Measurements from ENCODE around the gene TTL. TPM values are rescaled to one million over a fixed set of nuclear protein-coding genes. Genes with fewer than 3 reads are reported as not detected.
A peak's percentile ranks its signal among the peaks of the same experiment; 100 is the strongest.

TTL gene
- total and polyA plus RNA-seq, 2 of the 13 experiments (the other 11 are each of a cell fraction or from before 2014, with no cell fraction given): 19.0 to 59.8 TPM

DNA sequence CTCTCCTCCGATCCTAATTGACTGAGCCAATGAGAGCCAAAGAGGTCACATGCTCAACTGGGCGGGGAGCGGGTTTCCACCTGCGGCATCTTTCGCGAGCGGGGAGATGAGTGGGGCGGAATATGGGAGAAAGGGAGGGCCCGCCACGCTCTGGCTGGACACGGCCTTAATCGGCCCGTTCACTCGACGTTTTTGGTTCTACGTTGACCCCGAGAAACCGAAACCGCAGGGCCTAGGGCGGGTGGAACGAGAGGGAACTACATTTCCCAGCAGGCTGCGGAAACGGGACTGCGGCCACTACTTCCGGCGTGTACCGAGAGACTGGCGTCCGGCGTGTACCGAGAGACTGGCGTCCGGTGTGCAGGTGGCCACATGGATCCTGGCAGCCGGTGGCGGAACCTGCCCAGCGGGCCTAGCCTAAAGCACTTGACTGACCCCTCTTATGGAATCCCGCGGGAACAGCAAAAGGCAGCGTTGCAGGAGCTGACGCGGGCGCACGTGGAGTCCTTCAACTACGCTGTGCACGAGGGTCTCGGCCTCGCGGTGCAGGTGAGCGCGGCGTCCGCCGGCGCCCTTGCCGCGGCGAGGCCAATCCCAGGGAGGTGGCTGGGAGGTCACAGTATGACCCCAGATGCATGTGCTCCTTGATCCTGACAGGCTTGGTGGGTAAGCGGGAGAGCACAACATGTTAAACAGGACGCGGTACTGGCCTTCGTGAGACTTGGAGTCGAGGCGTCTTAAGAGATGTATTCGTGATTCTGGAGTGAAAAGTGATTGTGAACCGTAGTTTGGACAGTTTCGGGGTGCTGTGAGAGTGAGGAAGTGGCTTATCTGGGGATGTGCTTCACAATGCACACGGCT is 60.4 kb downstream of the TTL start, which contains the start of gene POLR1B (continued):
- TF ChIP-seq, protein P1, sequence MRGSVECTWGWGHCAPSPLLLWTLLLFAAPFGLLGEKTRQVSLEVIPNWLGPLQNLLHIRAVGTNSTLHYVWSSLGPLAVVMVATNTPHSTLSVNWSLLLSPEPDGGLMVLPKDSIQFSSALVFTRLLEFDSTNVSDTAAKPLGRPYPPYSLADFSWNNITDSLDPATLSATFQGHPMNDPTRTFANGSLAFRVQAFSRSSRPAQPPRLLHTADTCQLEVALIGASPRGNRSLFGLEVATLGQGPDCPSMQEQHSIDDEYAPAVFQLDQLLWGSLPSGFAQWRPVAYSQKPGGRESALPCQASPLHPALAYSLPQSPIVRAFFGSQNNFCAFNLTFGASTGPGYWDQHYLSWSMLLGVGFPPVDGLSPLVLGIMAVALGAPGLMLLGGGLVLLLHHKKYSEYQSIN (CRISPR knock-in tag; IDR thresholded peaks at IDR 0.05; ENCODE audit: borderline replicate concordance): no peak; the same call in 1 of the 2 replicates
- TF ChIP-seq, protein P2, sequence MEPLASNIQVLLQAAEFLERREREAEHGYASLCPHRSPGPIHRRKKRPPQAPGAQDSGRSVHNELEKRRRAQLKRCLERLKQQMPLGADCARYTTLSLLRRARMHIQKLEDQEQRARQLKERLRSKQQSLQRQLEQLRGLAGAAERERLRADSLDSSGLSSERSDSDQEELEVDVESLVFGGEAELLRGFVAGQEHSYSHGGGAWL (CRISPR knock-in tag; IDR thresholded peaks at IDR 0.05): peak; percentile 97
- TF ChIP-seq, protein P3, sequence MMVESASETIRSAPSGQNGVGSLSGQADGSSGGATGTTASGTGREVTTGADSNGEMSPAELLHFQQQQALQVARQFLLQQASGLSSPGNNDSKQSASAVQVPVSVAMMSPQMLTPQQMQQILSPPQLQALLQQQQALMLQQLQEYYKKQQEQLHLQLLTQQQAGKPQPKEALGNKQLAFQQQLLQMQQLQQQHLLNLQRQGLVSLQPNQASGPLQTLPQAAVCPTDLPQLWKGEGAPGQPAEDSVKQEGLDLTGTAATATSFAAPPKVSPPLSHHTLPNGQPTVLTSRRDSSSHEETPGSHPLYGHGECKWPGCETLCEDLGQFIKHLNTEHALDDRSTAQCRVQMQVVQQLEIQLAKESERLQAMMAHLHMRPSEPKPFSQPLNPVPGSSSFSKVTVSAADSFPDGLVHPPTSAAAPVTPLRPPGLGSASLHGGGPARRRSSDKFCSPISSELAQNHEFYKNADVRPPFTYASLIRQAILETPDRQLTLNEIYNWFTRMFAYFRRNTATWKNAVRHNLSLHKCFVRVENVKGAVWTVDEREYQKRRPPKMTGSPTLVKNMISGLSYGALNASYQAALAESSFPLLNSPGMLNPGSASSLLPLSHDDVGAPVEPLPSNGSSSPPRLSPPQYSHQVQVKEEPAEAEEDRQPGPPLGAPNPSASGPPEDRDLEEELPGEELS (CRISPR knock-in tag; IDR thresholded peaks at IDR 0.05): peak; percentile 48; the same call in 1 of the 2 replicates
- TF ChIP-seq KAT8 (CRISPR knock-in tag; IDR thresholded peaks at IDR 0.05): peak; percentile 94
- TF ChIP-seq DNMT3B (CRISPR knock-in tag; conservative IDR thresholded peaks at IDR 0.05): no peak; the same call in none of the 2 replicates
- peak; percentile 96 for TF ChIP-seq MZF1 (CRISPR knock-in tag; IDR thresholded peaks at IDR 0.05; ENCODE audit: borderline replicate concordance)
- TF ChIP-seq ZNF780A (CRISPR knock-in tag; IDR thresholded peaks at IDR 0.05): no peak
- peak; percentile 87; the same call in 1 of the 2 replicates for TF ChIP-seq JUN (CRISPR knock-in tag; IDR thresholded peaks at IDR 0.05)
- TF ChIP-seq PRMT3 (CRISPR knock-in tag; IDR thresholded peaks at IDR 0.05; ENCODE audit: borderline replicate concordance, low read depth): no peak; the same call in 1 of the 2 replicates
- TF ChIP-seq, protein P4, sequence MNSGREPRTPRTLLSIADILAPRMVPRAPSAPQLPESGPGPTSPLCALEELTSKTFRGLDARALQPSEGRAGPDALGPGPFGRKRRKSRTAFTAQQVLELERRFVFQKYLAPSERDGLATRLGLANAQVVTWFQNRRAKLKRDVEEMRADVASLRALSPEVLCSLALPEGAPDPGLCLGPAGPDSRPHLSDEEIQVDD (CRISPR knock-in tag; IDR thresholded peaks at IDR 0.05; ENCODE audit: borderline replicate concordance): peak; percentile 76; the same call in 1 of the 2 replicates
- TF ChIP-seq FOXP1 (IDR thresholded peaks at IDR 0.05): no peak
- no peak for TF ChIP-seq FOXP1 (CRISPR knock-in tag; IDR thresholded peaks at IDR 0.05)
- no peak; the same call in 1 of the 2 replicates for TF ChIP-seq HOXA9 (CRISPR knock-in tag; IDR thresholded peaks at IDR 0.05; ENCODE audit: borderline replicate concordance)
- peak; percentile 100 for TF ChIP-seq THAP11 (CRISPR knock-in tag; IDR thresholded peaks at IDR 0.05)
- TF ChIP-seq, protein P5, sequence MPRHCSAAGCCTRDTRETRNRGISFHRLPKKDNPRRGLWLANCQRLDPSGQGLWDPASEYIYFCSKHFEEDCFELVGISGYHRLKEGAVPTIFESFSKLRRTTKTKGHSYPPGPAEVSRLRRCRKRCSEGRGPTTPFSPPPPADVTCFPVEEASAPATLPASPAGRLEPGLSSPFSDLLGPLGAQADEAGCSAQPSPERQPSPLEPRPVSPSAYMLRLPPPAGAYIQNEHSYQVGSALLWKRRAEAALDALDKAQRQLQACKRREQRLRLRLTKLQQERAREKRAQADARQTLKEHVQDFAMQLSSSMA (CRISPR knock-in tag; IDR thresholded peaks at IDR 0.05): peak; percentile 95
- peak; percentile 96 for TF ChIP-seq KLF15 (CRISPR knock-in tag; IDR thresholded peaks at IDR 0.05; ENCODE audit: borderline replicate concordance)
- peak; percentile 87; the same call in 1 of the 2 replicates for TF ChIP-seq RELA (CRISPR knock-in tag; IDR thresholded peaks at IDR 0.05)
- TF ChIP-seq, protein P6, sequence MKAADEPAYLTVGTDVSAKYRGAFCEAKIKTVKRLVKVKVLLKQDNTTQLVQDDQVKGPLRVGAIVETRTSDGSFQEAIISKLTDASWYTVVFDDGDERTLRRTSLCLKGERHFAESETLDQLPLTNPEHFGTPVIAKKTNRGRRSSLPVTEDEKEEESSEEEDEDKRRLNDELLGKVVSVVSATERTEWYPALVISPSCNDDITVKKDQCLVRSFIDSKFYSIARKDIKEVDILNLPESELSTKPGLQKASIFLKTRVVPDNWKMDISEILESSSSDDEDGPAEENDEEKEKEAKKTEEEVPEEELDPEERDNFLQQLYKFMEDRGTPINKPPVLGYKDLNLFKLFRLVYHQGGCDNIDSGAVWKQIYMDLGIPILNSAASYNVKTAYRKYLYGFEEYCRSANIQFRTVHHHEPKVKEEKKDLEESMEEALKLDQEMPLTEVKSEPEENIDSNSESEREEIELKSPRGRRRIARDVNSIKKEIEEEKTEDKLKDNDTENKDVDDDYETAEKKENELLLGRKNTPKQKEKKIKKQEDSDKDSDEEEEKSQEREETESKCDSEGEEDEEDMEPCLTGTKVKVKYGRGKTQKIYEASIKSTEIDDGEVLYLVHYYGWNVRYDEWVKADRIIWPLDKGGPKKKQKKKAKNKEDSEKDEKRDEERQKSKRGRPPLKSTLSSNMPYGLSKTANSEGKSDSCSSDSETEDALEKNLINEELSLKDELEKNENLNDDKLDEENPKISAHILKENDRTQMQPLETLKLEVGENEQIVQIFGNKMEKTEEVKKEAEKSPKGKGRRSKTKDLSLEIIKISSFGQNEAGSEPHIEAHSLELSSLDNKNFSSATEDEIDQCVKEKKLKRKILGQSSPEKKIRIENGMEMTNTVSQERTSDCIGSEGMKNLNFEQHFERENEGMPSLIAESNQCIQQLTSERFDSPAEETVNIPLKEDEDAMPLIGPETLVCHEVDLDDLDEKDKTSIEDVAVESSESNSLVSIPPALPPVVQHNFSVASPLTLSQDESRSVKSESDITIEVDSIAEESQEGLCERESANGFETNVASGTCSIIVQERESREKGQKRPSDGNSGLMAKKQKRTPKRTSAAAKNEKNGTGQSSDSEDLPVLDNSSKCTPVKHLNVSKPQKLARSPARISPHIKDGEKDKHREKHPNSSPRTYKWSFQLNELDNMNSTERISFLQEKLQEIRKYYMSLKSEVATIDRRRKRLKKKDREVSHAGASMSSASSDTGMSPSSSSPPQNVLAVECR (CRISPR knock-in tag; IDR thresholded peaks at IDR 0.05; ENCODE audit: borderline replicate concordance): peak; percentile 100
